ENCODE data around the gene CD6. TPM values are rescaled to one million over a fixed set of nuclear protein-coding genes. Genes with fewer than 3 reads are reported as not detected.

CD6 gene
- total RNA-seq, 1 experiment from 2014 or later, result 0.23 TPM

DNA sequence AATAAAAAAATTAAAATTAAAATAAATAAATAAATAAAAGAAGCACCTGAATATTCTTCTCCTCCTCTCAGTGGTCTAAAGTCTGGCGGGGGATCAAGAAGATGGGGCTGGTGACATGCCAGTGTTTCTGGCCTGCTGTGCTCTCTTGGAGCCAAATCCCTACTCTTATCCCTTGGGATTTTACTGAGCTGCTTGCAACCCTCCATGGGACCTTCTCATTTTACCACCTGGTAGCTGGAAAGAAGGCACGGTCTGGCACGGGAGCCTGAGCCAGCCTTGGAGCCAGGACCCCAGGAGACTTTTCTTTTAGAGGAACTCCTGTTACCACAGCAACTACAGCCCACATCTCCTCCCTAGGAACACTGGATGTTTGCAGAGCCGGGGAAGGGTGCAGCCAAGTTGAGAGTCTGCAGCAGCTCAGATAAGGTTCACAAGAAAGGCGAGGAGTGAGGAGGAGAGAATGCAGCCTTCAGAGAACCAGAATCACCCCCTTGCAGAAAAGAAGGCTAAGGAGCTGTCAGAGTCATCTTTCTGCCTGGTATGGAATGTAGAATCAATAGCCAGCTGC is 21.4 kb downstream of the CD6 start:
- intact Hi-C loops (cut with micrococcal nuclease; ENCODE audit: unreplicated experiment), result no loop called here
- no peak overlapping the region for H3K4me3 Mint-ChIP-seq (ENCODE audit: unreplicated experiment)
- BruUV-seq (replicated peaks), result no TSS peak
- Histone ChIP-seq H3K27me3 (replicated peaks; ENCODE audit: control insufficient read depth, insufficient read depth, low read length) (no peaks in the 10 kb centered on the region; the same call in 1 of the 2 replicates), H3K9me3 (no peaks in the 10 kb centered on the region), H3K4me3 (ENCODE audit: low read depth, low read length) (no peak overlapping the region), H3K4me1 (no peaks in the 10 kb centered on the region), H3K36me3 (ENCODE audit: control insufficient read depth, insufficient read depth, low read length) (no peaks in the 10 kb centered on the region)
- TF ChIP-seq, protein P1, sequence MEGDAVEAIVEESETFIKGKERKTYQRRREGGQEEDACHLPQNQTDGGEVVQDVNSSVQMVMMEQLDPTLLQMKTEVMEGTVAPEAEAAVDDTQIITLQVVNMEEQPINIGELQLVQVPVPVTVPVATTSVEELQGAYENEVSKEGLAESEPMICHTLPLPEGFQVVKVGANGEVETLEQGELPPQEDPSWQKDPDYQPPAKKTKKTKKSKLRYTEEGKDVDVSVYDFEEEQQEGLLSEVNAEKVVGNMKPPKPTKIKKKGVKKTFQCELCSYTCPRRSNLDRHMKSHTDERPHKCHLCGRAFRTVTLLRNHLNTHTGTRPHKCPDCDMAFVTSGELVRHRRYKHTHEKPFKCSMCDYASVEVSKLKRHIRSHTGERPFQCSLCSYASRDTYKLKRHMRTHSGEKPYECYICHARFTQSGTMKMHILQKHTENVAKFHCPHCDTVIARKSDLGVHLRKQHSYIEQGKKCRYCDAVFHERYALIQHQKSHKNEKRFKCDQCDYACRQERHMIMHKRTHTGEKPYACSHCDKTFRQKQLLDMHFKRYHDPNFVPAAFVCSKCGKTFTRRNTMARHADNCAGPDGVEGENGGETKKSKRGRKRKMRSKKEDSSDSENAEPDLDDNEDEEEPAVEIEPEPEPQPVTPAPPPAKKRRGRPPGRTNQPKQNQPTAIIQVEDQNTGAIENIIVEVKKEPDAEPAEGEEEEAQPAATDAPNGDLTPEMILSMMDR (IDR thresholded peaks at IDR 0.05; ENCODE audit: insufficient read depth in 1 of 2, low read depth in 1 of 2, low read length in 1 of 2, severe bottlenecking in 1 of 2, unreplicated experiment in 1 of 2), result no peak
- CTCF ChIA-PET, result no interaction called here
- no peaks in the 10 kb centered on the region for H3K36me3 Mint-ChIP-seq (ENCODE audit: insufficient read depth, unreplicated experiment)
- H3K9me3 Mint-ChIP-seq (ENCODE audit: unreplicated experiment), result no peaks in the 10 kb centered on the region
- no peaks in the 10 kb centered on the region for H3K4me1 Mint-ChIP-seq (ENCODE audit: low read depth, unreplicated experiment)
- no peak overlapping the region for H3K27ac Mint-ChIP-seq (ENCODE audit: unreplicated experiment)
- peaks cover 11% of the 10 kb centered on the region for H3K27me3 Mint-ChIP-seq (ENCODE audit: insufficient read depth, unreplicated experiment)
- DNase-seq, result no peak
- POLR2A ChIA-PET, result no interaction called here

DNA sequence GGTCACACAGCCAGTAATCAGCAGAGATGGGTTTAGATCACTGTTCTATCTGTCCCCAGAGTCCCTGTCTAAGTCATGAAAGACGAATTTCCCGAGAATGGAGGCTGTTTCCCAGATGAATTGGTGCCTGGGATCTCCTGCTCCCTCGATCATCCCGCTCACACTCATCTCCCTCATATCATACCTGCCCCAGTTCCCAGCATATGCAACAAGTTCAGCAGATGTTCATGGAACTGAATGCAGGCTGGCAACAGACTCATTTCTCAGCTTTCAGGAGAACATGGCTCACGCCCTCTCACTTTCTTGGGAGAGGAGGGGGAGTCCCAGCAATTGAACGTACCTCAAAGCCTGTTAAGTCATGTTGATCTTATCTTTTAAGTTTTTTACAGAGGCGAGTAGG is 22.1 kb downstream of the CD6 start:
- ChIA-PET CTCF (no interaction called here), POLR2A (no interaction called here)

GRCh38 chr11:60994541-60995080 is 23.1 kb downstream of the CD6 start:
- Mint-ChIP-seq H3K27me3 (ENCODE audit: insufficient read depth, unreplicated experiment) (peaks cover 11% of the 10 kb centered on the region), H3K4me1 (ENCODE audit: low read depth, unreplicated experiment) (no peaks in the 10 kb centered on the region), H3K27ac (ENCODE audit: unreplicated experiment) (no peak overlapping the region), H3K9me3 (ENCODE audit: unreplicated experiment) (no peaks in the 10 kb centered on the region), H3K36me3 (ENCODE audit: insufficient read depth, unreplicated experiment) (no peaks in the 10 kb centered on the region), H3K4me3 (ENCODE audit: unreplicated experiment) (no peak overlapping the region)
- POLR2A ChIA-PET, result no interaction called here
- Histone ChIP-seq H3K36me3 (ENCODE audit: control insufficient read depth, insufficient read depth, low read length) (no peaks in the 10 kb centered on the region), H3K9me3 (no peaks in the 10 kb centered on the region), H3K4me3 (ENCODE audit: low read depth, low read length) (no peak overlapping the region), H3K4me1 (no peaks in the 10 kb centered on the region), H3K27me3 (replicated peaks; ENCODE audit: control insufficient read depth, insufficient read depth, low read length) (no peaks in the 10 kb centered on the region; the same call in 1 of the 2 replicates)
- TF ChIP-seq, protein P1 (IDR thresholded peaks at IDR 0.05; ENCODE audit: insufficient read depth in 1 of 2, low read depth in 1 of 2, low read length in 1 of 2, severe bottlenecking in 1 of 2, unreplicated experiment in 1 of 2), result no peak
- CTCF ChIA-PET, result no interaction called here
- BruUV-seq (replicated peaks), result no TSS peak
- intact Hi-C loops (cut with micrococcal nuclease; ENCODE audit: unreplicated experiment), result no loop called here
- no peak for DNase-seq

More for the DNA sequence above, 22.1 kb downstream of the CD6 start:
- Histone ChIP-seq H3K27me3 (replicated peaks; ENCODE audit: control insufficient read depth, insufficient read depth, low read length) (no peaks in the 10 kb centered on the region; the same call in 1 of the 2 replicates), H3K9me3 (no peaks in the 10 kb centered on the region), H3K4me1 (no peaks in the 10 kb centered on the region), H3K36me3 (ENCODE audit: control insufficient read depth, insufficient read depth, low read length) (no peaks in the 10 kb centered on the region), H3K4me3 (ENCODE audit: low read depth, low read length) (no peak overlapping the region)
- H3K9me3 Mint-ChIP-seq (ENCODE audit: unreplicated experiment), result no peaks in the 10 kb centered on the region
- H3K4me3 Mint-ChIP-seq (ENCODE audit: unreplicated experiment), result no peak overlapping the region
- TF ChIP-seq, protein P1 (IDR thresholded peaks at IDR 0.05; ENCODE audit: insufficient read depth in 1 of 2, low read depth in 1 of 2, low read length in 1 of 2, severe bottlenecking in 1 of 2, unreplicated experiment in 1 of 2), result no peak
- no peak overlapping the region for H3K27ac Mint-ChIP-seq (ENCODE audit: unreplicated experiment)
- intact Hi-C loops (cut with micrococcal nuclease; ENCODE audit: unreplicated experiment), result no loop called here
- BruUV-seq (replicated peaks), result no TSS peak
- DNase-seq, result no peak
- H3K27me3 Mint-ChIP-seq (ENCODE audit: insufficient read depth, unreplicated experiment), result peaks cover 11% of the 10 kb centered on the region
- H3K4me1 Mint-ChIP-seq (ENCODE audit: low read depth, unreplicated experiment), result no peaks in the 10 kb centered on the region
- no peaks in the 10 kb centered on the region for H3K36me3 Mint-ChIP-seq (ENCODE audit: insufficient read depth, unreplicated experiment)
